Subcutaneous abdominal adipose tissue (tissue), 5 donors: ENCODE results near the gene XKR3.
"Not testable (repeated sequence)": the region's sequence is repeated elsewhere in the genome, so short reads cannot be mapped to it uniquely, and the experiment has no call there.

Source experiments
- H3K27ac ChIP-seq: one replicate; pipeline ENCODE4 v1.7.0; 2013; ENCODE audit warnings: low read depth, mild to moderate bottlenecking, inconsistent platforms, low read length, moderate library complexity
- H3K27me3 ChIP-seq, 5 donors: one replicate each; pipeline ENCODE4 v1.7.0; 2013; ENCODE audit warnings: low read length in 5 of 5, inconsistent platforms in 1 of 5; ENCODE audit not compliant: control insufficient read depth in 5 of 5, insufficient read depth in 4 of 5
- H3K36me3 ChIP-seq, 5 donors: one replicate each; pipeline ENCODE4 v1.7.0; 2013; ENCODE audit warnings: low read length in 5 of 5; ENCODE audit not compliant: control insufficient read depth in 5 of 5, insufficient read depth in 5 of 5
- H3K4me1 ChIP-seq, 5 donors: one replicate each; pipeline ENCODE4 v1.7.0; 2013; ENCODE audit warnings: low read length in 5 of 5, mild to moderate bottlenecking in 3 of 5, moderate library complexity in 1 of 5; ENCODE audit not compliant: control insufficient read depth in 5 of 5, insufficient read depth in 5 of 5
- H3K4me3 ChIP-seq, 5 donors: one replicate each; pipeline ENCODE4 v1.7.0; 2013; ENCODE audit warnings: low read length in 5 of 5, low read depth in 1 of 5
- H3K9ac ChIP-seq, 5 donors: one replicate each; pipeline ENCODE4 v1.7.0; 2013; ENCODE audit warnings: low read length in 5 of 5, mild to moderate bottlenecking in 4 of 5, moderate library complexity in 3 of 5
- H3K9me3 ChIP-seq, 5 donors: one replicate each; pipeline ENCODE4 v1.7.0; 2013; ENCODE audit warnings: low read length in 5 of 5; ENCODE audit not compliant: control insufficient read depth in 5 of 5
- donor health status: healthy.
- donor health status: healthy.
- donor health status: healthy.
- donor health status: healthy.
- donor health status: healthy.

XKR3 gene

DNA sequence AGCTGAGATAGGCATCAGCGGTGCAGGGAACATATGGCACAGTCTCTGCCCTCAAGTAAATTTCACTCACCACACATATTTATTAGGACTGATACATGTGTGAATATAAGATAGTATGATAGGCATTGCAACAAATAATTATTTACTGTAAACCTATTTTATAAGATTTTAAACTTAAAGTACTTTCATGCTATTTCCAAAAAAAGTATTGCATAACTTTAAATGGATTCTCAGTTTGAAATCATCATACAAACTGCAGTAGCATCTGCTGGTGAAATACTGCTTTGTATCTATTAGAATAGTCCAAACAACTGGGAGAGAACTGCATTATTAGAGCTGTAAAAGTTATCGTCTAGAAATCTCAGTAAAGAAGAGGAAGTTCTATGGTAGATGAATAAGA, 63.0 kb downstream of the XKR3 start:
- H3K4me3 ChIP-seq, H3K36me3 ChIP-seq, H3K9me3 ChIP-seq, H3K4me1 ChIP-seq, H3K27ac ChIP-seq, H3K9ac ChIP-seq, H3K27me3 ChIP-seq: not testable (repeated sequence)

DNA sequence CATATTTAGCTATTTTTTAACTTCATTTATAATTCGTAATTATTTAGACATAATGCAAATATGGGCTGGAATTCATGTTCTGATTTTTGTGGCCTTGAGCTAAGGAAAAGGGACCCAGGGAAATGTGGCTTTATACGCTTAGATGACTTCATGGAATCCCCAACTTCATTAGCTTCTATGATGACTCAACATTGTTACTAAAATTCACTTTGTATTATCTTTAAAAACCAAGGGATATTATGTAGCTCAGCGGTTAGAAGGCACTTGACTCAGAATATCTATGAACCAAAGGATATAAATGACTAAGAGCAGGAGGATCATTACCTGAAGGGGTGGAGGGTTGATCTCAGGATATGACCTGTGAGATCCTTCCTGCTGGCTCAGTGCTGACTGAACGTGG, 64.8 kb downstream of the XKR3 start:
- not testable (repeated sequence) for H3K27me3 ChIP-seq, H3K9me3 ChIP-seq, H3K9ac ChIP-seq, H3K36me3 ChIP-seq, H3K4me1 ChIP-seq, H3K4me3 ChIP-seq, H3K27ac ChIP-seq

DNA sequence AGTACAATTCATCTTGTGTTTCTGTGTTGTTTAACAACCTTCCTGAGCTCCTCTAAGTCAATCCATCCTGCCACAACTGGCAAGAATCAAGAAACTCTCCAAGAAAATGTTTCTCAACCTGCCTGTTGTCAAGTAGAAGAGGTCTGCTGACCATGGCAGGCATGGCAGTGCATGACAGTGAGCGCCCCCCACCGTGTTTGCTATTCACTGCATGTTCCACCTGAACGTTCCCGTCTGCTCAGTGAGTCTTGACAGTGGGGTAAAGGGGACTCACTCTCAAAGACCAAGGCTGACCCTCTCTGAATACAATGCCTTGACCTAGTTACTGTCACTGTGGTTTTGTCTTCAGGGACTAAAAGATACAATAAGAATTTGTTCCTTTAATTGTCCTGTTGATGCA, 75.9 kb downstream of the XKR3 start:
- not testable (repeated sequence) for H3K4me1 ChIP-seq, H3K36me3 ChIP-seq, H3K9me3 ChIP-seq, H3K27ac ChIP-seq, H3K27me3 ChIP-seq, H3K9ac ChIP-seq, H3K4me3 ChIP-seq

DNA sequence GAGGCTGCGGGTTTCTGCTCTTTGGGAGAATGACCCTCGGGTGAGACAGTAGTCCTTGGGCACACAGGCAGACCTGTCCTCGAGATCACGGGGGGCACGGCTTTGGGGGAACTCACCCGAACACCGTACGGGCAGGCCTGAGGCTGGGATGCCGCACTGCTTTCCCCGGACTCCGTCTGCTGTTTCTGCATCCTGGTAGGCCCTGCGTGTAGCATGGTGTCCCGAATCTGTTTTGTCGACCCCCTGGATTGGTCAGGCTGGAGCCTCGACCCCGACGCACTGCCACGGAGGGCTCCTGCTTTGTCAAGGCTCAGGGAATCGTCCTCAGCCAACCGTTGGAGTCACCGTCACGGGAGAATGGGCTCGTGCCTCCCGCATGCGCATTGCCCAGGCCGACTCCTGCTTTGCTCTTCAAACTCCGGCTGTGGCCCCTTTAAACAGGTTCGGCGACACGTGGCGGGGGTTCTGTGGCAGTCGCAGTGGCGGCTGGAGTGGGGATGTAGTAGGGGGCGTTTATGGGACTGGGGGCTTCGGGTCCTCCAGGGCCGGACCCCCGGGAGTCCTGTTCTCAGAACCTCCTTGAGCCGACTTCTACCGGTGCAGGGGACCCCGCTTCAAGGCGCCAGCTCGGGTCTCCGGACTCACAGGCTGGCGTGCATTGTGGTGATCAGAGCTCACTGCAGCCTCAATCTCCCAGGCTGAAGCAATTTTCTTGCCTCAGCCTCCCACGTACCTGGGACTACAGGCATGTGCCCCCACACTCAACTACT, 76.9 kb downstream of the XKR3 start:
- H3K27ac ChIP-seq, H3K4me1 ChIP-seq, H3K9me3 ChIP-seq, H3K36me3 ChIP-seq, H3K27me3 ChIP-seq, H3K9ac ChIP-seq, H3K4me3 ChIP-seq: not testable (repeated sequence)

DNA sequence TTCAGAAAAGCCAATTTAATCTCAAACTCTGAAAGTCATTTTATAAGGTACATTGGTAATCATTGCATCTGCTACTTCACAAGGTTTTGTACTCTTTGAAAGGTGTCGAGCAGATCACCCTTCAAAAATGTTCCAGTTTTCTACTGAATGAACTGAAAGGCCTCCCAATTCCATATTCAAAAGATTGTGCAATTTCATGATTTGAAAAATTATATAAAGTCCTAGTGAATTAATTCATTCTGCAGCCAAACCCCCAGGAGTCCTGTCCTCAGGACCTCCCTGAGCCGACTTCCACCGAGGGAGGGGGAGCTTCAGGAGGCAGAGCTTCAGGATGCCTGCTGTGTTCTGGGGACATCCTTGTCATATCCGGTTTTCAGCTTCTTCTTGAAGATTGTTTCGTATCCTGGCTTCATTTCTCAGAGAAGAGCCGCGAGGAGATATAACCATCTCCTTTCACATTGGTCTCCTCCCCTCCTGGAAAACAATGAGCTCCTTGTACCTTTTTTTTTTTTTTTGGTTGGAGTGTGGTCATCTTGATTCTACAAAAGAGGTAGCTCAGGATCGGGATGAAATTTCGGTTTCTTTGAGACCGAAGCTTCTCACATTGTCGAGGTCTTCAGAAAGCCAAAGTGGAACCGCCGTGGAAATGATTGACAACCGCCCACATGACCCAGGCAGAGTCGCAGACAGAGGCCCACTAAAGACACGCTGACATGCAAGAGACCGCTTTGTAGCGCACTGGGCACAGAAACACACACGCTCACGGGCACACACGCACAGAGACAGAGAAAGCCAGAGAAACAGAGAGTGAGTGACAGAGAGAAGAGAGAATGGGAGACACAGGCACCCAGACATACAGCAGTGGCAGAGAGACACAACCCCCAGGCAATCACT, 77.7 kb downstream of the XKR3 start:
- H3K27ac ChIP-seq, H3K9ac ChIP-seq, H3K4me1 ChIP-seq, H3K4me3 ChIP-seq, H3K27me3 ChIP-seq, H3K36me3 ChIP-seq, H3K9me3 ChIP-seq: not testable (repeated sequence)

DNA sequence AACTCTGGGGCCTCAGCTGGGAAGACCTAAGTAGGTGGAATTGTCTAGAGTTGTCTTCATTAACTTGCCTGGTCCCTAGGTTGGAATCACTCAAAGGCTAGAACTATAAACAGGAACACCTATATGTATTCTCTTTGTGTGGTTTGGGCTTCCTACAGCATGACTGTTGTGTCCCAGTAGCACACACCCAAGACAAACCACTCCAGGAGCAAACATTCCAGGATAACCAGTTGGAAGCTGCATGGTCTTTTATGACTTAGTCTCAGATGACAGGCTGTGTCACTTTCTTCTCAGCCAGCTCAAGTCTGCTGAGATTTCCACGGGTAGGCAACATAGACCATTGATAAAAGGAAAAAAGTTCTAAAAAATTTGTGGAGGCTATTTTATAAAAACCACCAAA, 90.9 kb downstream of the XKR3 start:
- H3K4me3 ChIP-seq, H3K27me3 ChIP-seq, H3K9me3 ChIP-seq: not testable (repeated sequence)

More for the DNA sequence above, 90.9 kb downstream of the XKR3 start:
- not testable (repeated sequence) for H3K36me3 ChIP-seq, H3K27ac ChIP-seq, H3K9ac ChIP-seq, H3K4me1 ChIP-seq
